ENCODE results near the gene GLI1. TPM values are rescaled to one million over a fixed set of nuclear protein-coding genes. Genes with fewer than 3 reads are reported as not detected.
A peak's percentile ranks its signal among the peaks of the same experiment; 100 is the strongest.
"Not testable (repeated sequence)": the region's sequence is repeated elsewhere in the genome, so short reads cannot be mapped to it uniquely, and the experiment has no call there.

GLI1 gene
- total and polyA plus RNA-seq, 2 donors = 11.5 TPM

GRCh38 chr12:57430931-57431566 lies 28.5 kb upstream of the GLI1 start, which contains the start of gene R3HDM2:
Gene R3HDM2, minus strand, starts transcription at chr12:57431043. Its CDS starts 120,615 bp downstream, at chr12:57310428.
- peak within 1 kb of the TSS; percentile 93 for H3K4me3 ChIP-seq (ENCODE audit: low read depth, low read length)
- H3K27ac ChIP-seq (ENCODE audit: low read depth) = peak within 1 kb of the TSS; percentile 93
- 2% methylated on average over 41 of the region's 41 CpGs for WGBS
- DNase-seq (ENCODE audit: extremely low spot score) = peak; percentile 89
- no peaks in the 10 kb centered on the region for H3K36me3 ChIP-seq (ENCODE audit: insufficient read depth)
- no peaks in the 10 kb centered on the region for H3K4me1 ChIP-seq (ENCODE audit: insufficient read depth)

- H3K27ac ChIP-seq (ENCODE audit: low read depth) = no peak overlapping the region
- no peaks in the 10 kb centered on the region for H3K4me1 ChIP-seq (ENCODE audit: insufficient read depth)
- no peak for DNase-seq (ENCODE audit: extremely low spot score)
- no peaks in the 10 kb centered on the region for H3K36me3 ChIP-seq (ENCODE audit: insufficient read depth)
- 89% methylated on average over 11 of the region's 11 CpGs for WGBS
- no peak overlapping the region for H3K4me3 ChIP-seq (ENCODE audit: low read depth, low read length)
Observed at GRCh38 chr12:57431654-57432188, 27.9 kb upstream of the GLI1 start.

- H3K27ac ChIP-seq (ENCODE audit: low read depth) = no peak overlapping the region
- WGBS = 70% methylated on average over 3 of the region's 3 CpGs
- no peak for DNase-seq (ENCODE audit: extremely low spot score)
Observed at GRCh38 chr12:57433370-57433769, 26.2 kb upstream of the GLI1 start.

GRCh38 chr12:57434517-57435223 lies 24.9 kb upstream of the GLI1 start, which contains the start of gene INHBC:
Gene INHBC, plus strand, starts transcription at chr12:57434784. Its CDS starts 103 bp downstream, at chr12:57434887.
- H3K4me1 ChIP-seq (ENCODE audit: insufficient read depth) = no peaks in the 10 kb centered on the region
- no peaks in the 10 kb centered on the region for H3K36me3 ChIP-seq (ENCODE audit: insufficient read depth)
- 66% methylated on average over 8 of the region's 8 CpGs for WGBS
- no peak for DNase-seq (ENCODE audit: extremely low spot score)
- no peak within 1 kb of the TSS for H3K27ac ChIP-seq (ENCODE audit: low read depth)
- H3K4me3 ChIP-seq (ENCODE audit: low read depth, low read length) = no peak within 1 kb of the TSS

More at GRCh38 chr12:57433370-57433769, 26.2 kb upstream of the GLI1 start:
- Histone ChIP-seq H3K4me3 (ENCODE audit: low read depth, low read length) (no peak overlapping the region), H3K4me1 (ENCODE audit: insufficient read depth) (no peaks in the 10 kb centered on the region), H3K36me3 (ENCODE audit: insufficient read depth) (no peaks in the 10 kb centered on the region)

- no peaks in the 10 kb centered on the region for H3K36me3 ChIP-seq (ENCODE audit: insufficient read depth)
- no peak overlapping the region for H3K27ac ChIP-seq (ENCODE audit: low read depth)
- DNase-seq (ENCODE audit: extremely low spot score) = no peak
- no peak overlapping the region for H3K4me3 ChIP-seq (ENCODE audit: low read depth, low read length)
- WGBS = 60% methylated on average over 4 of the region's 4 CpGs
- no peaks in the 10 kb centered on the region for H3K4me1 ChIP-seq (ENCODE audit: insufficient read depth)
Observed at GRCh38 chr12:57435293-57435692, 24.3 kb upstream of the GLI1 start.

- WGBS = 72% methylated on average over 1 of the region's 1 CpG
- Histone ChIP-seq H3K4me1 (ENCODE audit: insufficient read depth) (no peaks in the 10 kb centered on the region), H3K27ac (ENCODE audit: low read depth) (no peak overlapping the region), H3K36me3 (ENCODE audit: insufficient read depth) (no peaks in the 10 kb centered on the region), H3K4me3 (ENCODE audit: low read depth, low read length) (no peak overlapping the region)
- DNase-seq (ENCODE audit: extremely low spot score) = no peak
Observed at GRCh38 chr12:57438400-57438799, 21.2 kb upstream of the GLI1 start.

GRCh38 chr12:57439762-57440266 lies 19.8 kb upstream of the GLI1 start:
- WGBS = 78% methylated on average over 4 of the region's 4 CpGs
- no peak overlapping the region for H3K4me3 ChIP-seq (ENCODE audit: low read depth, low read length)
- DNase-seq (ENCODE audit: extremely low spot score) = no peak
- no peak overlapping the region for H3K27ac ChIP-seq (ENCODE audit: low read depth)
- no peaks in the 10 kb centered on the region for H3K36me3 ChIP-seq (ENCODE audit: insufficient read depth)
- H3K4me1 ChIP-seq (ENCODE audit: insufficient read depth) = no peaks in the 10 kb centered on the region

GRCh38 chr12:57441393-57441792 lies 18.2 kb upstream of the GLI1 start:
- H3K27ac ChIP-seq (ENCODE audit: low read depth); H3K36me3 ChIP-seq (ENCODE audit: insufficient read depth); H3K4me1 ChIP-seq (ENCODE audit: insufficient read depth); H3K4me3 ChIP-seq (ENCODE audit: low read depth, low read length); DNase-seq (ENCODE audit: extremely low spot score): not testable (repeated sequence)
- WGBS = 92% methylated on average over 2 of the region's 2 CpGs

- WGBS = 43% methylated on average over 1 of the region's 1 CpG
- DNase-seq (ENCODE audit: extremely low spot score) = no peak
- Histone ChIP-seq H3K36me3 (ENCODE audit: insufficient read depth) (no peaks in the 10 kb centered on the region), H3K4me1 (ENCODE audit: insufficient read depth) (no peaks in the 10 kb centered on the region), H3K27ac (ENCODE audit: low read depth) (no peak overlapping the region), H3K4me3 (ENCODE audit: low read depth, low read length) (no peak overlapping the region)
Observed at GRCh38 chr12:57441846-57442427, 17.6 kb upstream of the GLI1 start.

- not testable (repeated sequence) for DNase-seq (ENCODE audit: extremely low spot score); H3K4me3 ChIP-seq (ENCODE audit: low read depth, low read length)
- 77% methylated on average over 6 of the region's 6 CpGs for WGBS
Observed at GRCh38 chr12:57444337-57444736, 15.2 kb upstream of the GLI1 start.

GRCh38 chr12:57444744-57445143 lies 14.8 kb upstream of the GLI1 start:
- 71% methylated on average over 5 of the region's 5 CpGs for WGBS
- no peak overlapping the region for H3K27ac ChIP-seq (ENCODE audit: low read depth)
- no peaks in the 10 kb centered on the region for H3K4me1 ChIP-seq (ENCODE audit: insufficient read depth)
- DNase-seq (ENCODE audit: extremely low spot score) = no peak
- H3K4me3 ChIP-seq (ENCODE audit: low read depth, low read length) = no peak overlapping the region
- no peaks in the 10 kb centered on the region for H3K36me3 ChIP-seq (ENCODE audit: insufficient read depth)

More at GRCh38 chr12:57444337-57444736, 15.2 kb upstream of the GLI1 start:
- H3K36me3 ChIP-seq (ENCODE audit: insufficient read depth); H3K4me1 ChIP-seq (ENCODE audit: insufficient read depth); H3K27ac ChIP-seq (ENCODE audit: low read depth): not testable (repeated sequence)

GRCh38 chr12:57446292-57446960 lies 13.2 kb upstream of the GLI1 start:
- H3K36me3 ChIP-seq (ENCODE audit: insufficient read depth) = no peaks in the 10 kb centered on the region
- no peaks in the 10 kb centered on the region for H3K4me1 ChIP-seq (ENCODE audit: insufficient read depth)
- no peak for DNase-seq (ENCODE audit: extremely low spot score)
- no peak overlapping the region for H3K27ac ChIP-seq (ENCODE audit: low read depth)
- no peak overlapping the region for H3K4me3 ChIP-seq (ENCODE audit: low read depth, low read length)
- 96% methylated on average over 6 of the region's 6 CpGs for WGBS

GRCh38 chr12:57448669-57449068 lies 10.9 kb upstream of the GLI1 start:
- 85% methylated on average over 2 of the region's 2 CpGs for WGBS
- no peak overlapping the region for H3K4me3 ChIP-seq (ENCODE audit: low read depth, low read length)
- no peaks in the 10 kb centered on the region for H3K4me1 ChIP-seq (ENCODE audit: insufficient read depth)
- no peaks in the 10 kb centered on the region for H3K36me3 ChIP-seq (ENCODE audit: insufficient read depth)
- no peak for DNase-seq (ENCODE audit: extremely low spot score)
- H3K27ac ChIP-seq (ENCODE audit: low read depth) = no peak overlapping the region

Measured in urinary bladder (tissue), 4 donors.